Bronchial epithelial cell (primary cell): Measurements from ENCODE around the gene LYPD6B. TPM values are rescaled to one million over a fixed set of nuclear protein-coding genes. Genes with fewer than 3 reads are reported as not detected.

Experiments
- DNase-seq: peaks from one replicate; pipeline ENCODE4 v3.0.0-alpha.2; 2010; ENCODE audit warnings: low read depth
- FAIRE-seq: peaks from 2 replicates; lab custom pipeline; 2011; peaks lifted over from hg19 to GRCh38; lab: Jason Lieb, UNC
- H3K27me3 ChIP-seq: 2 replicates; pipeline ENCODE4 v1.5.1; 2011; ENCODE audit warnings: low read length; ENCODE audit not compliant: control insufficient read depth, insufficient read depth
- H3K36me3 ChIP-seq: 2 replicates; pipeline ENCODE4 v1.5.1; 2011; ENCODE audit warnings: low read length; ENCODE audit not compliant: control insufficient read depth, insufficient read depth
- H3K4me3 ChIP-seq: 2 replicates; pipeline ENCODE4 v1.5.1; 2011; ENCODE audit warnings: mild to moderate bottlenecking, low read depth, low read length, control low read depth
- CTCF ChIP-seq: IDR thresholded peaks from 2 replicates; pipeline ENCODE4 v1.5.1; 2011; ENCODE audit warnings: mild to moderate bottlenecking, moderate library complexity, low read length, control low read depth, inconsistent platforms; ENCODE audit not compliant: insufficient read depth, severe bottlenecking
- total RNA-seq: library from RNA; depleted of rRNA; stranded (reverse); fragments of >200 nt; gene quantifications from 2 replicates; pipeline ENCODE4 v1.2.1, GENCODE V29; 2014

The LYPD6B gene
- total RNA-seq, 1 donor from 2014 or later = 14.7 TPM

DNA sequence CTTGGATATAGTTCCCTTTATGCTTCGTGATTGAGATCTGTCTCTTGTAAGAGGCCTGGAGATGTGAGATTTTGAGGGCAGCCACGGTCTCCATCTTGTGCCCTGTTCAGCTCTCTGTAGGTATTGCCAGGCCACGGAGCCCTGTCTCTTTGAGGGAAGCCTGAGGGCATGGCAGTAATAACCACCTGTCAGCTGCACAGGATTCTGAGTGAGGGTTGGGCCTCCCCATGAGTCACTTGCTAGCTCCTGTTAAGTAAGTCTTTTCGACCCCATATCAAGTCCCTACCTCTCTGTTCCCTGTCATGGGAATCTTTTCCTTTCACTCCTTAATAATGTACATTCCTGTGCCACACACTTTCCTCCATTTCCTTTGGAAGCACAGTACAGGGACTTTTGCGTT lies 20.4 kb downstream of the LYPD6B start:
- no peaks in the 10 kb centered on the region for H3K27me3 ChIP-seq
- no peaks in the 10 kb centered on the region for H3K36me3 ChIP-seq
- FAIRE-seq = no peak
- H3K4me3 ChIP-seq = no peak overlapping the region
- no peak for TF ChIP-seq CTCF
- DNase-seq = peak; percentile 72

GRCh38 chr2:149059822-149060221 lies 21.3 kb downstream of the LYPD6B start:
- DNase-seq (no peak), FAIRE-seq (no peak)
- H3K4me3 ChIP-seq = no peak overlapping the region
- no peaks in the 10 kb centered on the region for H3K27me3 ChIP-seq
- no peak for TF ChIP-seq CTCF
- no peaks in the 10 kb centered on the region for H3K36me3 ChIP-seq

DNA sequence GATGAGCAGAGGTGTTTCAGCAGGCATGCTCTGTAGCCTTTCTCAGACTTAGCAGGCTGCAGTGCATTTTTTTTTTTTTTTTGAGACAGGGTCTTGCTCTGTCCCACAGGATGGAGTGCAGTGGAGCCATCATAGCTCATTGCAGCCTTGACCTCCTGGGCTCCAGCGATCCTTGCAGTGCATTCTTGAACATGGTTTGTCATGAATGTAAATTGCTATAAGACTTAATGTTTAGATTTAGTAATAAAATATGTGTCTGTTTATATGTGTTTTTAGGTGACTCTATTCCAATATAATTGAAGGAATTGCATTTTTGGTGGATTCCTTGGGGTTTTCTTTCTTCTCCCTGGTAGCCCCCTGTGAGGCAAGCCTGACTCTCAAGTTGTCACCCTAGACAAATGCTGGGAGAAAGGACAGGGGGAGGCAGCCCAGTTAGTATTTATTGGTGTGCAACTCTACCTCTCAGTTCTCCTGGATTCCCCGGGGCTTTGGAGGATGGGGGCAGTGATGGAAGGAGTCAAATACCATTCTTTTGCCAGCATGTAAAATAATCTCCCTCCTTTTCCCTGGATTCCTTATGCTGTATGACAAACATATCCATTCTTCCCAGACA lies 22.7 kb downstream of the LYPD6B start:
- Histone ChIP-seq H3K36me3 (no peaks in the 10 kb centered on the region), H3K27me3 (no peaks in the 10 kb centered on the region), H3K4me3 (no peak overlapping the region)
- DNase-seq = no peak
- no peak for FAIRE-seq
- no peak for TF ChIP-seq CTCF

GRCh38 chr2:149062531-149062930 lies 24.0 kb downstream of the LYPD6B start:
- DNase-seq (peak; percentile 67), FAIRE-seq (no peak)
- no peak overlapping the region for H3K4me3 ChIP-seq
- no peak for TF ChIP-seq CTCF
- no peaks in the 10 kb centered on the region for H3K36me3 ChIP-seq
- H3K27me3 ChIP-seq = no peaks in the 10 kb centered on the region

GRCh38 chr2:149063177-149063576 lies 24.7 kb downstream of the LYPD6B start:
- H3K4me3 ChIP-seq = no peak overlapping the region
- TF ChIP-seq CTCF = no peak
- no peaks in the 10 kb centered on the region for H3K27me3 ChIP-seq
- H3K36me3 ChIP-seq = no peaks in the 10 kb centered on the region
- peak; percentile 47 for DNase-seq
- no peak for FAIRE-seq

DNA sequence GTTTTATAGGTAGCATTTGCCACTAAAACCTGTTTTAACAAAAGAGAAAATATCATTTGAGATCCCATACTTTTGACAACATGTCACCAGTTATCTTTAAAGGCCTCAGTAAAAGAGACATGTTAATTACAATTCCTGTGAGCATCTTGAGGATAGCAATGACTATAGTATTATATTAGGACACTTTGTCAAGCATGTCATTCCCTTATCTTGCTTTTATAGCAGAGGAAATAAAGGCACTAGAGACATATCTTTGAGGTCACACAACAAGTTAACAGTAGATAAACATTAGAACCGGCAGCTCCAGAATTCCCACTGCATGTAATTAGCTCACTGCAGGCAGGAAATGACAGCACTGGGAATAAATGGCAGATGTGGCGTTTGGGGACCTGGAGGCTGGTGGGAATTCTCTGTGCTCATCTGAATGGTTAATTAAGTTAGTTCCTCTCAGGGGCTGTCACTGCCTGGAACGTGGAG lies 25.9 kb downstream of the LYPD6B start:
- no peaks in the 10 kb centered on the region for H3K27me3 ChIP-seq
- no peaks in the 10 kb centered on the region for H3K36me3 ChIP-seq
- H3K4me3 ChIP-seq = no peak overlapping the region
- TF ChIP-seq CTCF = no peak
- no peak for FAIRE-seq
- DNase-seq = no peak
